OCI-LY7 (cell line): Measurements from ENCODE around the gene LRP3. TPM values are rescaled to one million over a fixed set of nuclear protein-coding genes. Genes with fewer than 3 reads are reported as not detected.
"Not testable (repeated sequence)": the region's sequence is repeated elsewhere in the genome, so short reads cannot be mapped to it uniquely, and the experiment has no call there.

Source experiments
- BruUV-seq: library from RNA; stranded (reverse); fragments of 400-500 nt; replicated peaks from 2 replicates; lab custom pipeline; 2021; lab: Mats Ljungman, UMichigan
- CTCF ChIA-PET: fragments of 300-600 bp; sonication (Branson Sonifier 250); formaldehyde crosslinking; loops from one replicate; lab custom pipeline; 2022; ENCODE audit warnings: antibody characterized with exemption; ENCODE audit not compliant: unreplicated experiment; lab: Charles Lee
- POLR2A ChIA-PET: fragments of 300-600 bp; sonication (Branson Sonifier 250); formaldehyde crosslinking; loops from one replicate; lab custom pipeline; 2022; ENCODE audit warnings: antibody characterized with exemption; lab: Charles Lee
- DNase-seq: peaks from one replicate; pipeline ENCODE4 v3.0.0-alpha.2; 2015; ENCODE audit warnings: low spot score
- H2AFZ ChIP-seq: fragments of 200-600 bp; sonication (generic), shearing (Covaris generic); 2 replicates; pipeline ENCODE4 v1.6.1; 2014; ENCODE audit warnings: mild to moderate bottlenecking, antibody characterized with exemption, low read length, moderate library complexity
- H3K27ac ChIP-seq: fragments of 200-600 bp; sonication (generic); 2 replicates; pipeline ENCODE4 v1.5.1; 2014; ENCODE audit warnings: mixed run types, low read depth, mild to moderate bottlenecking, moderate library complexity, low read length, inconsistent platforms; ENCODE audit not compliant: poor library complexity, severe bottlenecking
- H3K36me3 ChIP-seq: fragments of 200-600 bp; sonication (generic); 2 replicates; pipeline ENCODE4 v1.6.1; 2014; ENCODE audit warnings: mild to moderate bottlenecking, antibody characterized with exemption, low read length, moderate library complexity, mixed read lengths; ENCODE audit not compliant: insufficient read depth
- H3K4me1 ChIP-seq: fragments of 200-600 bp; sonication (generic); 2 replicates; pipeline ENCODE4 v1.5.1; 2014; ENCODE audit warnings: mild to moderate bottlenecking, low read length; ENCODE audit not compliant: insufficient read depth, poor library complexity, severe bottlenecking
- H3K4me2 ChIP-seq: fragments of 200-600 bp; sonication (generic); 2 replicates; pipeline ENCODE4 v1.6.1; 2014; ENCODE audit warnings: mild to moderate bottlenecking, low read length
- H3K4me3 ChIP-seq: fragments of 200-600 bp; sonication (generic); 2 replicates; pipeline ENCODE4 v1.5.1; 2014; ENCODE audit warnings: mild to moderate bottlenecking, low read depth, low read length; ENCODE audit not compliant: poor library complexity, severe bottlenecking
- H3K79me2 ChIP-seq: fragments of 200-600 bp; sonication (generic); 2 replicates; pipeline ENCODE4 v1.6.1; 2016; ENCODE audit warnings: low read depth, mild to moderate bottlenecking, low read length, moderate library complexity, mixed read lengths; ENCODE audit not compliant: insufficient read depth
- H3K9me2 ChIP-seq: fragments of 200-600 bp; sonication (generic); 2 replicates; pipeline ENCODE4 v1.6.1; 2016; ENCODE audit warnings: mild to moderate bottlenecking, low read length, mixed read lengths; ENCODE audit not compliant: insufficient read depth
- H3K9me3 ChIP-seq: fragments of 200-600 bp; sonication (generic); 2 replicates; pipeline ENCODE4 v1.6.1; 2014; ENCODE audit warnings: mild to moderate bottlenecking, mixed run types, low read length, mixed read lengths
- H4K20me1 ChIP-seq: fragments of 200-600 bp; sonication (generic); 2 replicates; pipeline ENCODE4 v1.6.1; 2014; ENCODE audit warnings: mild to moderate bottlenecking, antibody characterized with exemption, low read length, moderate library complexity, mixed read lengths; ENCODE audit not compliant: insufficient read depth
- CTCF ChIP-seq: fragments of 200-600 bp; sonication (generic); conservative IDR thresholded peaks from 2 replicates; pipeline ENCODE4 v1.5.1; 2014; ENCODE audit warnings: mild to moderate bottlenecking, antibody characterized with exemption, low read length, moderate library complexity, mixed read lengths
- EZH2phosphoT487 ChIP-seq: fragments of 200-600 bp; sonication (generic); IDR thresholded peaks from 2 replicates; pipeline ENCODE4 v1.6.1; 2018; ENCODE audit warnings: low read depth, borderline replicate concordance, mild to moderate bottlenecking, mixed run types, antibody characterized with exemption, low read length, moderate library complexity, mixed read lengths
- intact Hi-C: fragments of 100-400 bp; cut with micrococcal nuclease; formaldehyde crosslinking; loops from one replicate; pipeline ENCODE4 v1.10.0; 2022; ENCODE audit not compliant: unreplicated experiment
- total RNA-seq, 2 experiments: library from RNA; depleted of rRNA in 1 of 2; stranded (reverse); fragments of >200 nt in 1 of 2; shearing (Covaris generic) in 1 of 2; gene quantifications; 2 replicates each; pipeline ENCODE4 v1.2.3, GENCODE V29; 2014 to 2022

Gene LRP3
- total RNA-seq, 2 experiments from 2014 or later = not detected

GRCh38 chr19:33207903-33208302 lies 13.8 kb downstream of the LRP3 start:
- BruUV-seq = no TSS peak
- TF ChIP-seq CTCF (no peak), EZH2phosphoT487 (no peak)
- ChIA-PET POLR2A (no interaction called here), CTCF (no interaction called here)
- DNase-seq = no peak
- H4K20me1 ChIP-seq = no peaks in the 10 kb centered on the region
- no peak overlapping the region for H3K4me2 ChIP-seq
- no peaks in the 10 kb centered on the region for H3K9me2 ChIP-seq
- no peaks in the 10 kb centered on the region for H3K4me1 ChIP-seq
- no peaks in the 10 kb centered on the region for H3K36me3 ChIP-seq
- no peaks in the 10 kb centered on the region for H3K9me3 ChIP-seq
- H3K79me2 ChIP-seq = no peaks in the 10 kb centered on the region
- no peak overlapping the region for H3K4me3 ChIP-seq
- no peak overlapping the region for H2AFZ ChIP-seq
- intact Hi-C loops = no loop called here
- no peak overlapping the region for H3K27ac ChIP-seq

GRCh38 chr19:33208371-33208895 lies 14.3 kb downstream of the LRP3 start:
- Histone ChIP-seq H3K9me2 (no peaks in the 10 kb centered on the region), H3K4me2 (no peak overlapping the region), H3K4me1 (no peaks in the 10 kb centered on the region), H3K4me3 (no peak overlapping the region), H3K79me2 (no peaks in the 10 kb centered on the region), H2AFZ (no peak overlapping the region), H3K9me3 (no peaks in the 10 kb centered on the region), H3K36me3 (no peaks in the 10 kb centered on the region), H3K27ac (no peak overlapping the region), H4K20me1 (no peaks in the 10 kb centered on the region)
- intact Hi-C loops = no loop called here
- no TSS peak for BruUV-seq
- ChIA-PET CTCF (no interaction called here), POLR2A (no interaction called here)
- DNase-seq = no peak
- TF ChIP-seq CTCF = no peak
- no peak for TF ChIP-seq EZH2phosphoT487

- CTCF ChIA-PET = no interaction called here
- no peaks in the 10 kb centered on the region for H4K20me1 ChIP-seq
- no peaks in the 10 kb centered on the region for H3K36me3 ChIP-seq
- H3K4me3 ChIP-seq = no peak overlapping the region
- intact Hi-C loops = no loop called here
- no peaks in the 10 kb centered on the region for H3K4me1 ChIP-seq
- no peak overlapping the region for H3K4me2 ChIP-seq
- TF ChIP-seq EZH2phosphoT487 = no peak
- TF ChIP-seq CTCF = no peak
- no TSS peak for BruUV-seq
- H3K9me2 ChIP-seq = no peaks in the 10 kb centered on the region
- POLR2A ChIA-PET = no interaction called here
- no peaks in the 10 kb centered on the region for H3K9me3 ChIP-seq
- no peak overlapping the region for H2AFZ ChIP-seq
- no peak overlapping the region for H3K27ac ChIP-seq
- no peak for DNase-seq
- H3K79me2 ChIP-seq = no peaks in the 10 kb centered on the region
Observed at GRCh38 chr19:33208904-33209849, 15.0 kb downstream of the LRP3 start.

GRCh38 chr19:33209850-33210230 lies 15.7 kb downstream of the LRP3 start:
- H3K9me2 ChIP-seq, POLR2A ChIA-PET, H3K79me2 ChIP-seq, H3K4me3 ChIP-seq, H4K20me1 ChIP-seq, H3K36me3 ChIP-seq, H3K4me2 ChIP-seq, intact Hi-C loops, H3K9me3 ChIP-seq, CTCF ChIA-PET, H3K27ac ChIP-seq, H2AFZ ChIP-seq, BruUV-seq, H3K4me1 ChIP-seq, DNase-seq: not testable (repeated sequence)
